Measurements from ENCODE around the gene CST7.

Gene CST7, protein sequence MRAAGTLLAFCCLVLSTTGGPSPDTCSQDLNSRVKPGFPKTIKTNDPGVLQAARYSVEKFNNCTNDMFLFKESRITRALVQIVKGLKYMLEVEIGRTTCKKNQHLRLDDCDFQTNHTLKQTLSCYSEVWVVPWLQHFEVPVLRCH

DNA sequence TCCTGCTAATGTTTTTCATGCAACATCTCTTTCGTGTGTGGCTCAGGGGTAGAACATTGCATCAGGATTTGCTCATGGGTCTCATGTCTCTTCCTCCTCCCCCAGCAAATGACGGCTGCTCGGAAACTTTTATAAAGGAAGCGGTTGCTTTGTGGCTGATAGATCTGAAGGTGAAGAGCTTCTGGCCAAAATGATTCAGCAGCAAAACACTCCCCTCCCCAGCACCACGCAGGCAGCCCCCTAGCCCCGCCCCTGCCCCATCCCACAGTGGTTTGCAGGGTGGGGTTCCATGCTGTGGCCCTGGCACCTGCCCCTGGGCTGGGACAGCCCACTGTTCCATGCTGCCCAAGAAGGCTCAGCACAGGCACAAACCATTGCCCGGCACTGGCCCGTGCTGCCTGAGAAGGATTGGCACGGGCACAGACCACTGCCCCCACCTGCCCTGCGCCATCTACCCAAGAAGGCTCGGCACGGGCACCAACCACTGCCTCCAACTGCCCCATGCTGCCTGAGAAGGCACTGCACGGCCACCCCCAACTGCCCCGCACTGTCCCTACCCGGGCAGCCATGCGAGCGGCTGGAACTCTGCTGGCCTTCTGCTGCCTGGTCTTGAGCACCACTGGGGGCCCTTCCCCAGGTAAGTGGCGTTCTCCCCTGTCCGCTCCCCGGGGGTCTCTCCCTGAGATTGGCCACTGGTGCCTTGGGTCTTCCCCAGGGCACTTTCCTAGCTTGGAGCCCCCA lies at the start of gene CST7:
CST7 (plus strand) TSS at position 331 of the 741 bp plus-strand sequence; CDS start at position 568, 237 bp downstream.
- no peak within 1 kb of the TSS for H3K27ac ChIP-seq
- TF ChIP-seq, protein P1, sequence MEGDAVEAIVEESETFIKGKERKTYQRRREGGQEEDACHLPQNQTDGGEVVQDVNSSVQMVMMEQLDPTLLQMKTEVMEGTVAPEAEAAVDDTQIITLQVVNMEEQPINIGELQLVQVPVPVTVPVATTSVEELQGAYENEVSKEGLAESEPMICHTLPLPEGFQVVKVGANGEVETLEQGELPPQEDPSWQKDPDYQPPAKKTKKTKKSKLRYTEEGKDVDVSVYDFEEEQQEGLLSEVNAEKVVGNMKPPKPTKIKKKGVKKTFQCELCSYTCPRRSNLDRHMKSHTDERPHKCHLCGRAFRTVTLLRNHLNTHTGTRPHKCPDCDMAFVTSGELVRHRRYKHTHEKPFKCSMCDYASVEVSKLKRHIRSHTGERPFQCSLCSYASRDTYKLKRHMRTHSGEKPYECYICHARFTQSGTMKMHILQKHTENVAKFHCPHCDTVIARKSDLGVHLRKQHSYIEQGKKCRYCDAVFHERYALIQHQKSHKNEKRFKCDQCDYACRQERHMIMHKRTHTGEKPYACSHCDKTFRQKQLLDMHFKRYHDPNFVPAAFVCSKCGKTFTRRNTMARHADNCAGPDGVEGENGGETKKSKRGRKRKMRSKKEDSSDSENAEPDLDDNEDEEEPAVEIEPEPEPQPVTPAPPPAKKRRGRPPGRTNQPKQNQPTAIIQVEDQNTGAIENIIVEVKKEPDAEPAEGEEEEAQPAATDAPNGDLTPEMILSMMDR (conservative IDR thresholded peaks at IDR 0.05): no peak

DNA sequence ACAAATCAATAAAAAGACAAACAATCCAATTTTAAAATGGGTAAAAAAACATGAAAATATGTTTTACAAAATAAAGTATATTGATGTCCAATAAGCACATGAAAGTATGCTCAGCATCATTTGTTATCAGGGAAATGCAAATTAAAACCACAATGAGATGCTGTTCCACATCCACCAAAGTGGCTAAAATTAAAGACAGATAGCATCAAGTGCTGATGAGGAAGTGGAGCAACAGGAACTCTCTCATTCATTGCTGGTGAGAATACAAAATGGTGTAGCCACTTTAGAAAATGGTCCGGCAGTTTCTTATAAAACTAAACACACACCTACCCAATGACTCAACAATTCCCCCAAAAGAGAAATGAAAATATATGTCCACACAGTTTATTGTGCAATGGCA lies 42.3 kb upstream of the CST7 start:
- no peak overlapping the region for H3K27ac ChIP-seq
- TF ChIP-seq, protein P1 (conservative IDR thresholded peaks at IDR 0.05): no peak

DNA sequence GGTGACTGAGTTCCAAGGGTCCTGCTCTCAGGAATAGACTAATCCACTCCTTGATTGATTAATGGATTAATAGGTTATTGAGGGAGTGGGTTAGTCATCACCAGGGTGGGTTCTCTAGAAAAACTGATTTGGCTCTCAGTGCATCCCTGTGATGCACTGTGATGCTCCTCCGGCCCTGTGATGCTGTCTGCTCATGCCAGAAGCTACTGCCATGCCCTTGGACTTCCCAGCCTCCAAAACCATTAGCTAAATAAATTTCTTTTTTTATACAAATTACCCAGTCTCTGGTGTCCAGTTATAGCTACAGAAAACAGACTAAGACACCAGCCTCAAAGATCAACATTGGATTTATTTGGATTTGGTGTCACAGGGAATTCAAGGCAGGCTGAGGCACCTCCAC lies 40.4 kb upstream of the CST7 start:
- no peak overlapping the region for H3K27ac ChIP-seq
- TF ChIP-seq, protein P1 (conservative IDR thresholded peaks at IDR 0.05): no peak

DNA sequence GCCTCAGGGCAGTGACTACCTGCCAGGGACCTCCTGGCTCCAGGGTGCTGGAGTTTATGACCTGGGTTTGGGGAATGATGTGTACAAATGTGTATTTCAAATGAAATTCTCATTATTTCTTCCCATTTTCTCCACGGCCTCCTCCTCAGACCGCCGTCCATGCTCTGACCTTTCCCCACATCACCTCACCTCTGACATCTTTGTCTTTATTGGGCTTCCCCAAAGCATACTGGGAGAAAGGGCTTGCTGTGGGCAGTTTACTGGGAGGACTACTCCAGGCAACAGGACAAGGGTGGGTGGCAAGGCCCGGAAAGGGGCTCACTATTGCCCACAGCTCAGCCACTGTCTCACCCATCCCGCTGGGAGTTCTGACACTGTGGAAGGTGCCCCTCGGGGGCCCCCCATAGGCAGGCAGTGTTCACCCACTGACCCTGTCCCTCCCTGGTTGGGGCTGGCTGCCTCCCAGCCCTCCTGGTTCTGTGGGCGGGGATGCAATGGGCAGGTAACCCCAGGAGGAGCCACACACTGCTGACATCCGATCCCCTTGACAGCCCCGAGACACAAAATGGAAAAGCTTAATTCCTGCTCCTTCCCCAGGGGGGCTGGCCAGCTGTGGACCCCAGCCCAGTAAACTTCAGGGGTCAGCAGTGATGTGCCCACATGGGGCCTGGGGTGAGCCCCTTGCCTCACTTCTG lies 39.8 kb upstream of the CST7 start:
- TF ChIP-seq, protein P1 (conservative IDR thresholded peaks at IDR 0.05): no peak
- no peak overlapping the region for H3K27ac ChIP-seq

DNA sequence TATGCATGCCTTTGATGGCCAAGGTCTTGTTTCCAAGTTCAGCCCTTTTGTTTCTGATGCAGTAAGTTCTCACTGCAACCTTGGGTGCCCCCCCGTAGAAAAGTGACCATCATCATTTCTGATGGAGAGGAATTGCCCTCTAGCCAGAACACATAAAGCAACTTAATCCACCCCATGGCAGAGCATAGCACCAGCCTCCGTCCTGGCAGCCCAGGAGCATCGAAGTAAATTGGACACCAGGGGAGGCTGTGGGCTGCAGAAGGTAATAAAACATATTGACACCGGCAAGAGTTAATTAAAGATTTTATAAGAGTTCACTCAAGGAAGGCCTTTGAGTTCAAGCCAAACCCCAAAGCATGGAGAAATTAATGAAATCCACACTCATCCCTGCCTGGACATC lies 39.2 kb upstream of the CST7 start:
- no peak overlapping the region for H3K27ac ChIP-seq
- TF ChIP-seq, protein P1 (conservative IDR thresholded peaks at IDR 0.05): no peak

DNA sequence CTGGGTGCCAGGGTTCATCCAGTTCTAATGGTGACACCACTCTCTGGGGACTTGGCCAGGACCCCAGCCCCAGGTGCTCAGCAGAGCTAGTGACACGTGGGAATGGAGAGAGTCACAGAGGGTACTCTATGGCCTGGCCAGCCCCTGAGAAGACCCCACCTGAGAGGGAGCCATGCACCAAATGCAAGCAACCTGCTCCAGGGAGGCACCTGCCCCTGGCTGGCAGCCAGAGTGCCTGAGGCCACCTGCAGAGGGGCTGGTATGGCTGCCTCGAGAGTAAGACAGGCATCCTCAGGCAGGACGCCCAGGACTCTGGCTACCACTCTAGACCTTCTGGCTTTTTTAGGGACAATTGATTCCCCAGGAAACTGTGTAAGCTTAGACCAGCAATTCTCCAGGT lies 38.6 kb upstream of the CST7 start:
- H3K27ac ChIP-seq: no peak overlapping the region
- TF ChIP-seq, protein P1 (conservative IDR thresholded peaks at IDR 0.05): no peak

DNA sequence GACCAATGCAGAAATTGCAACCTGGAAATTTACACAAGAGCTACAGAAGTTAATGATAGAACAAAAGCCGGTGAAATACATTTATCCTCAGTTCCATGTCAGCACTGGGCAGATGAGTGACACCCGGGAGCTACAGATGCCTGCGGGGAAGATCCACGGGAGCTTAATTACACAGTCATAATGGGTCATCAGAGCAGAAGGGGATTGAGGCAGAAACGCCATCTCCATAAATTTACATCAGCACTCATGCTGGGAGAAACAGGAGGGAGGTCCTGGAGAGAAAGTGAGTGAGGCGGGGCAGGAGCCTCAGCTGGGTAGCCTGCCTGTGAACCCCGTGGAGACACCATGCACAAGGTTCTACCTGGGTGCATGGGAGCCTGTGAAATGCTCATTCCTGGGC lies 37.6 kb upstream of the CST7 start:
- no peak overlapping the region for H3K27ac ChIP-seq
- TF ChIP-seq, protein P1 (conservative IDR thresholded peaks at IDR 0.05): no peak
